Neural cell (in vitro differentiated cells): ENCODE measurements around the gene SLFN13. TPM values are rescaled to one million over a fixed set of nuclear protein-coding genes. Genes with fewer than 3 reads are reported as not detected.
"Not testable (repeated sequence)": the region's sequence is repeated elsewhere in the genome, so short reads cannot be mapped to it uniquely, and the experiment has no call there.

Source experiments
- H2AFZ ChIP-seq: fragments of 200-600, 300-800 bp; sonication (generic), shearing (Covaris generic); 2 replicates; pipeline ENCODE4 v1.6.0; 2014; ENCODE audit warnings: low read depth, mild to moderate bottlenecking, antibody characterized with exemption, low read length, moderate library complexity
- H3F3A ChIP-seq: fragments of 200-600 bp; shearing (Covaris generic); 2 replicates; pipeline ENCODE4 v1.6.1; 2016; ENCODE audit warnings: mild to moderate bottlenecking, moderate library complexity, mixed read lengths, antibody characterized with exemption, low read length; ENCODE audit not compliant: insufficient read depth, poor library complexity, severe bottlenecking
- H3K27ac ChIP-seq: fragments of 200-600, 300-800 bp; sonication (generic), shearing (Covaris generic); 2 replicates; pipeline ENCODE4 v1.5.1; 2014; ENCODE audit warnings: mild to moderate bottlenecking, low read length, moderate library complexity
- H3K27me3 ChIP-seq: fragments of 300-800, 200-600 bp; sonication (generic), shearing (Covaris generic); 2 replicates; pipeline ENCODE4 v1.6.0; 2014; ENCODE audit warnings: mild to moderate bottlenecking, low read depth, low read length, moderate library complexity; ENCODE audit not compliant: insufficient read depth
- H3K36me3 ChIP-seq: fragments of 300-800, 200-600 bp; sonication (generic), shearing (Covaris generic); 2 replicates; pipeline ENCODE4 v1.5.1; 2014; ENCODE audit warnings: mild to moderate bottlenecking, antibody characterized with exemption, low read length, moderate library complexity; ENCODE audit not compliant: insufficient read depth
- H3K4me2 ChIP-seq: fragments of 300-800, 200-600 bp; sonication (generic), shearing (Covaris generic); 2 replicates; pipeline ENCODE4 v1.6.0; 2014; ENCODE audit warnings: mild to moderate bottlenecking, low read length
- H3K4me3 ChIP-seq: fragments of 300-800, 200-600 bp; sonication (generic), shearing (Covaris generic); 2 replicates; pipeline ENCODE4 v1.5.1; 2014; ENCODE audit warnings: mild to moderate bottlenecking, low read length, moderate library complexity
- H3K79me2 ChIP-seq: fragments of 200-600 bp; shearing (Covaris generic); replicated peaks from 2 replicates; pipeline ENCODE4 v1.6.0; 2014; ENCODE audit warnings: mild to moderate bottlenecking, low read length, moderate library complexity; ENCODE audit not compliant: insufficient read depth
- H3K9ac ChIP-seq: fragments of 300-800, 200-600 bp; sonication (generic), shearing (Covaris generic); 2 replicates; pipeline ENCODE4 v1.6.1; 2016; ENCODE audit warnings: mild to moderate bottlenecking, low read length, mixed read lengths
- H3K9me2 ChIP-seq: fragments of 200-600 bp; shearing (Covaris generic); 2 replicates; pipeline ENCODE4 v1.6.1; 2016; ENCODE audit warnings: mild to moderate bottlenecking, low read length, mixed read lengths; ENCODE audit not compliant: insufficient read depth
- H3K9me3 ChIP-seq: fragments of 200-600, 300-800 bp; sonication (generic), shearing (Covaris generic); 2 replicates; pipeline ENCODE4 v1.6.1; 2016; ENCODE audit warnings: mild to moderate bottlenecking, mixed run types, low read length, moderate library complexity, mixed read lengths
- H4K20me1 ChIP-seq: fragments of 200-600 bp; shearing (Covaris generic); 2 replicates; pipeline ENCODE4 v1.6.1; 2016; ENCODE audit warnings: mild to moderate bottlenecking, mixed run types; ENCODE audit not compliant: insufficient read depth
- CTCF ChIP-seq: fragments of 450-650 bp; IDR thresholded peaks from 2 replicates; pipeline ENCODE4 v1.5.1; 2014; ENCODE audit warnings: antibody characterized with exemption, mild to moderate bottlenecking, moderate library complexity; ENCODE audit not compliant: poor library complexity, severe bottlenecking
- EP300 ChIP-seq: fragments of 450-650 bp; conservative IDR thresholded peaks from 2 replicates; pipeline ENCODE4 v1.6.1; 2014; ENCODE audit warnings: antibody characterized with exemption, mild to moderate bottlenecking, moderate library complexity; ENCODE audit not compliant: poor library complexity, severe bottlenecking
- EZH2 ChIP-seq: fragments of 200-600, 300-800 bp; shearing (Covaris generic), sonication (generic); IDR thresholded peaks from 2 replicates; pipeline ENCODE4 v1.6.1; 2014; ENCODE audit warnings: antibody characterized with exemption, low read length, borderline replicate concordance, mild to moderate bottlenecking; ENCODE audit not compliant: insufficient read depth, poor library complexity, severe bottlenecking
- MXI1 ChIP-seq: fragments of 450-650 bp; conservative IDR thresholded peaks from 2 replicates; pipeline ENCODE4 v1.6.1; 2014; ENCODE audit warnings: antibody characterized with exemption, mild to moderate bottlenecking; ENCODE audit not compliant: poor library complexity, severe bottlenecking
- POLR2AphosphoS5 ChIP-seq: IDR thresholded peaks from 2 replicates; pipeline ENCODE4 v1.6.1; 2012
- RAD21 ChIP-seq: fragments of 450-650 bp; conservative IDR thresholded peaks from 2 replicates; pipeline ENCODE4 v1.6.1; 2014; ENCODE audit warnings: antibody characterized with exemption, mild to moderate bottlenecking, moderate library complexity
- REST ChIP-seq: IDR thresholded peaks from 2 replicates; pipeline ENCODE4 v1.6.1; 2012; ENCODE audit warnings: borderline replicate concordance
- SMC3 ChIP-seq: fragments of 450-650 bp; conservative IDR thresholded peaks from 2 replicates; pipeline ENCODE4 v1.6.1; 2014; ENCODE audit warnings: antibody characterized with exemption, mild to moderate bottlenecking, moderate library complexity; ENCODE audit not compliant: poor library complexity
- TAF1 ChIP-seq: IDR thresholded peaks from 2 replicates; pipeline ENCODE4 v1.6.1; 2012; ENCODE audit warnings: low read depth
- polyA plus RNA-seq: library from polyadenylated mRNA; depleted of rRNA; stranded (reverse); fragments of >200 nt; gene quantifications from 2 replicates; pipeline ENCODE4 v1.2.3, GENCODE V29; 2014

SLFN13 gene
- polyA plus RNA-seq, 1 donor from 2014 or later: 0.20 TPM

- Histone ChIP-seq H3K9ac (no peak overlapping the region), H3K79me2 (no peaks in the 10 kb centered on the region), H4K20me1 (no peaks in the 10 kb centered on the region), H3K4me2 (no peak overlapping the region), H3K9me2 (no peaks in the 10 kb centered on the region), H3K9me3 (no peaks in the 10 kb centered on the region), H3K36me3 (no peaks in the 10 kb centered on the region), H3K4me3 (no peak overlapping the region), H3K27ac (no peak overlapping the region), H3F3A (no peaks in the 10 kb centered on the region), H2AFZ (no peak overlapping the region), H3K27me3 (no peaks in the 10 kb centered on the region)
- no peak for TF ChIP-seq MXI1
- TF ChIP-seq SMC3: no peak
- no peak for TF ChIP-seq TAF1
- TF ChIP-seq REST: no peak
- no peak for TF ChIP-seq EP300
- TF ChIP-seq CTCF: no peak
- TF ChIP-seq RAD21: no peak
- TF ChIP-seq POLR2AphosphoS5: no peak
- TF ChIP-seq EZH2: no peak
Measured at GRCh38 chr17:35416659-35417058, 31.9 kb downstream of the SLFN13 start.

GRCh38 chr17:35414707-35415106 is 33.9 kb downstream of the SLFN13 start:
- not testable (repeated sequence) for H3K4me2 ChIP-seq, H3K27ac ChIP-seq, H3K9ac ChIP-seq, H4K20me1 ChIP-seq, H3K9me2 ChIP-seq, H3K79me2 ChIP-seq, H3F3A ChIP-seq, H3K36me3 ChIP-seq, H3K4me3 ChIP-seq, H3K9me3 ChIP-seq, H2AFZ ChIP-seq, H3K27me3 ChIP-seq

- Histone ChIP-seq H3K79me2 (no peaks in the 10 kb centered on the region), H3K27me3 (no peaks in the 10 kb centered on the region), H3K27ac (no peak overlapping the region), H4K20me1 (no peaks in the 10 kb centered on the region), H3K36me3 (no peaks in the 10 kb centered on the region), H2AFZ (no peak overlapping the region), H3K9me3 (no peaks in the 10 kb centered on the region), H3K9me2 (no peaks in the 10 kb centered on the region), H3K4me2 (no peak overlapping the region), H3K4me3 (no peak overlapping the region), H3K9ac (no peak overlapping the region), H3F3A (no peaks in the 10 kb centered on the region)
- no peak for TF ChIP-seq SMC3
Measured at GRCh38 chr17:35414247-35414646, 34.3 kb downstream of the SLFN13 start.
